Sciatic nerve (tissue), 2 donors: Measurements from ENCODE around the gene NFIL3. TPM values are rescaled to one million over a fixed set of nuclear protein-coding genes. Genes with fewer than 3 reads are reported as not detected.

Source experiments
- ATAC-seq: fragments of 200-7000 bp; cut with Tn5 transposase; one replicate; pipeline ENCODE4 v1.9.1; 2020; ENCODE audit warnings: mild to moderate bottlenecking, moderate library complexity
- DNase-seq: peaks from one replicate; pipeline ENCODE4 v3.0.0-alpha.2; 2020; ENCODE audit warnings: low spot score
- intact Hi-C: fragments of 100-400 bp; cut with DNase I; formaldehyde crosslinking; loops from one replicate; pipeline ENCODE4 v1.14.2; 2022
- total RNA-seq: library from RNA; stranded (reverse); fragmentation: NEBNext Ultra II Directional; extraction: Animal tissue kit (Norgen Biotek cat#: 25700); gene quantifications from one replicate; pipeline ENCODE4 v1.2.1, GENCODE V29; 2021
- donor health status: DM: no; HTN: no; CAD: no.
- donor health status: DM: no; HTN: no; CAD: no.

NFIL3 gene
- total RNA-seq, 1 donor from 2014 or later, result 57.8 TPM

- intact Hi-C loops, result loop anchor here (5.0 to 10.0 kb wide), 3 partner anchors 60 to 390 kb away; partner anchors contain the start of gene AUH
- DNase-seq (peak; percentile 95), ATAC-seq (peak; percentile 82)
These were observed 958 bp upstream of the NFIL3 start for GRCh38 chr9:91424403-91425176.

- ATAC-seq (peak; percentile 58), DNase-seq (peak; percentile 84)
- intact Hi-C loops, result loop anchor here (5.0 to 10.0 kb wide), 3 partner anchors 58 to 388 kb away; partner anchors contain the start of gene AUH
These were observed 597 bp downstream of the NFIL3 start for GRCh38 chr9:91422758-91423711.

- ATAC-seq (peak; percentile 18), DNase-seq (no peak)
- intact Hi-C loops, result loop anchor here (5.0 to 10.0 kb wide), 3 partner anchors 57 to 387 kb away; partner anchors contain the start of gene AUH
These were observed 1.5 kb downstream of the NFIL3 start for GRCh38 chr9:91421971-91422757.

- ATAC-seq (no peak), DNase-seq (peak; percentile 72)
- intact Hi-C loops, result loop anchor here (5.0 to 10.0 kb wide), 3 partner anchors 56 to 386 kb away; partner anchors contain the start of gene AUH
These were observed 2.4 kb downstream of the NFIL3 start for GRCh38 chr9:91421128-91421765.

GRCh38 chr9:91420501-91421127 is 3.0 kb downstream of the NFIL3 start:
- intact Hi-C loops, result loop anchor here (5.0 to 10.0 kb wide), 3 partner anchors 56 to 386 kb away; partner anchors contain the start of gene AUH
- no peak for ATAC-seq
- DNase-seq, result no peak

- intact Hi-C loops, result loop anchor here (5.0 to 10.0 kb wide), 3 partner anchors 55 to 385 kb away; partner anchors contain the start of gene AUH
- DNase-seq (peak; percentile 72), ATAC-seq (peak; percentile 67)
These were observed 4.1 kb downstream of the NFIL3 start for GRCh38 chr9:91419222-91420191.

GRCh38 chr9:91418215-91418610 is 5.4 kb downstream of the NFIL3 start:
- DNase-seq, result no peak
- no peak for ATAC-seq
- intact Hi-C loops, result no loop called here

- ATAC-seq (no peak), DNase-seq (no peak)
- intact Hi-C loops, result no loop called here
These were observed 5.9 kb downstream of the NFIL3 start for GRCh38 chr9:91417602-91418214.

GRCh38 chr9:91416096-91416712 is 7.4 kb downstream of the NFIL3 start:
- DNase-seq, result no peak
- intact Hi-C loops, result no loop called here
- ATAC-seq, result no peak

GRCh38 chr9:91415290-91415689 is 8.3 kb downstream of the NFIL3 start:
- DNase-seq (no peak), ATAC-seq (no peak)
- intact Hi-C loops, result no loop called here

- ATAC-seq (no peak), DNase-seq (no peak)
- intact Hi-C loops, result no loop called here
These were observed 10.7 kb downstream of the NFIL3 start for GRCh38 chr9:91412941-91413340.

- DNase-seq (no peak), ATAC-seq (no peak)
These were observed 12.4 kb downstream of the NFIL3 start for GRCh38 chr9:91411096-91411771.

GRCh38 chr9:91410161-91410560 is 13.5 kb downstream of the NFIL3 start:
- ATAC-seq (no peak), DNase-seq (no peak)
- intact Hi-C loops, result no loop called here

More at GRCh38 chr9:91411096-91411771, 12.4 kb downstream of the NFIL3 start:
- intact Hi-C loops, result no loop called here

- ATAC-seq (no peak), DNase-seq (no peak)
- intact Hi-C loops, result no loop called here
These were observed 15.2 kb downstream of the NFIL3 start for GRCh38 chr9:91408475-91408874.

GRCh38 chr9:91407580-91408318 is 15.9 kb downstream of the NFIL3 start:
- ATAC-seq, result no peak
- DNase-seq, result no peak
- intact Hi-C loops, result no loop called here
